ENCODE results near the gene TM9SF1. TPM values are rescaled to one million over a fixed set of nuclear protein-coding genes. Genes with fewer than 3 reads are reported as not detected.

The TM9SF1 gene
- polyA plus RNA-seq, 3 donors, result 14.6 to 56.0 (median 51.1) TPM

GRCh38 chr14:24235804-24236688 lies 40.8 kb upstream of the TM9SF1 start:
- TF ChIP-seq, protein P1, sequence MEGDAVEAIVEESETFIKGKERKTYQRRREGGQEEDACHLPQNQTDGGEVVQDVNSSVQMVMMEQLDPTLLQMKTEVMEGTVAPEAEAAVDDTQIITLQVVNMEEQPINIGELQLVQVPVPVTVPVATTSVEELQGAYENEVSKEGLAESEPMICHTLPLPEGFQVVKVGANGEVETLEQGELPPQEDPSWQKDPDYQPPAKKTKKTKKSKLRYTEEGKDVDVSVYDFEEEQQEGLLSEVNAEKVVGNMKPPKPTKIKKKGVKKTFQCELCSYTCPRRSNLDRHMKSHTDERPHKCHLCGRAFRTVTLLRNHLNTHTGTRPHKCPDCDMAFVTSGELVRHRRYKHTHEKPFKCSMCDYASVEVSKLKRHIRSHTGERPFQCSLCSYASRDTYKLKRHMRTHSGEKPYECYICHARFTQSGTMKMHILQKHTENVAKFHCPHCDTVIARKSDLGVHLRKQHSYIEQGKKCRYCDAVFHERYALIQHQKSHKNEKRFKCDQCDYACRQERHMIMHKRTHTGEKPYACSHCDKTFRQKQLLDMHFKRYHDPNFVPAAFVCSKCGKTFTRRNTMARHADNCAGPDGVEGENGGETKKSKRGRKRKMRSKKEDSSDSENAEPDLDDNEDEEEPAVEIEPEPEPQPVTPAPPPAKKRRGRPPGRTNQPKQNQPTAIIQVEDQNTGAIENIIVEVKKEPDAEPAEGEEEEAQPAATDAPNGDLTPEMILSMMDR (IDR thresholded peaks at IDR 0.05), result no peak
- H3K4me3 Mint-ChIP-seq, result no peak overlapping the region
- Histone ChIP-seq H2AFZ (ENCODE audit: insufficient read depth, low read depth, low read length, poor library complexity, severe bottlenecking) (no peak overlapping the region), H3K9ac (ENCODE audit: insufficient read depth, low read length, poor library complexity, severe bottlenecking) (no peak overlapping the region), H3K4me3 (replicated peaks in 1 of 3; ENCODE audit: low read depth in 2 of 3, low read length in 3 of 3) (no peak overlapping the region), H3K4me2 (replicated peaks; ENCODE audit: extremely low read depth, low read length, poor library complexity, severe bottlenecking) (no peak overlapping the region), H3K27ac (ENCODE audit: low read depth in 1 of 2, low read length in 2 of 2) (no peak overlapping the region), H3K9me3 (replicated peaks in 1 of 2; ENCODE audit: control insufficient read depth in 1 of 2, insufficient read depth in 1 of 2, low read length in 2 of 2) (no peaks in the 10 kb centered on the region), H3K36me3 (replicated peaks in 1 of 2; ENCODE audit: control insufficient read depth in 1 of 2, insufficient read depth in 2 of 2, low read length in 2 of 2) (peaks cover 55 to 71% of the 10 kb centered on the region in 2 donors), H4K20me1 (ENCODE audit: insufficient read depth, low read length) (peaks cover 72% of the 10 kb centered on the region), H3K79me2 (ENCODE audit: insufficient read depth, low read length) (peaks cover 76% of the 10 kb centered on the region), H3K4me1 (ENCODE audit: control insufficient read depth in 1 of 2, insufficient read depth in 2 of 2, low read length in 2 of 2) (peaks cover 48 to 65% of the 10 kb centered on the region in 2 donors), H3K27me3 (ENCODE audit: control insufficient read depth in 2 of 2, insufficient read depth in 2 of 2, low read length in 2 of 2) (no peaks in the 10 kb centered on the region)
- no peak for DNase-seq
- no peaks in the 10 kb centered on the region for H3K9me3 Mint-ChIP-seq
- intact Hi-C loops (cut with micrococcal nuclease), result loop anchor here in 1 of 2 donors (10.0 kb wide), 1 partner anchor 101 kb away; the partner anchor contains the start of genes FITM1 and PSME1
- H3K4me1 Mint-ChIP-seq, result peaks cover 69% of the 10 kb centered on the region
- WGBS (ENCODE audit: insufficient coverage), result no CpG with 5 or more reads among the region's 5 CpGs
- peak overlapping the region in 1 of 7 donors; percentile 44 for H3K27ac Mint-ChIP-seq
- no peaks in the 10 kb centered on the region for H3K27me3 Mint-ChIP-seq (ENCODE audit: low read depth in 3 of 3)
- peaks cover 64 to 67% of the 10 kb centered on the region in 2 donors for H3K36me3 Mint-ChIP-seq

- peak overlapping the region; percentile 5 for H3K4me2 ChIP-seq (replicated peaks; ENCODE audit: extremely low read depth, low read length, poor library complexity, severe bottlenecking)
These were observed 39.1 kb upstream of the TM9SF1 start for GRCh38 chr14:24234095-24235005.

More at GRCh38 chr14:24234095-24235005, 39.1 kb upstream of the TM9SF1 start:
- H2AFZ ChIP-seq (ENCODE audit: insufficient read depth, low read depth, low read length, poor library complexity, severe bottlenecking), result no peak overlapping the region
- peaks cover 55% of the 10 kb centered on the region for H4K20me1 ChIP-seq (ENCODE audit: insufficient read depth, low read length)
- 91% methylated on average over 1 of the region's 3 CpGs for WGBS (ENCODE audit: insufficient coverage)
- no peaks in the 10 kb centered on the region for H3K9me3 ChIP-seq (replicated peaks in 1 of 2; ENCODE audit: control insufficient read depth in 1 of 2, insufficient read depth in 1 of 2, low read length in 2 of 2)
- peaks cover 75% of the 10 kb centered on the region for H3K79me2 ChIP-seq (ENCODE audit: insufficient read depth, low read length)
- Mint-ChIP-seq H3K4me1 (peaks cover 57% of the 10 kb centered on the region), H3K27me3 (ENCODE audit: low read depth in 3 of 3) (no peaks in the 10 kb centered on the region), H3K36me3 (peaks cover 47 to 51% of the 10 kb centered on the region in 2 donors), H3K4me3 (no peak overlapping the region), H3K9me3 (no peaks in the 10 kb centered on the region), H3K27ac (peak overlapping the region in 2 of 7 donors; percentile 92 to 98)
- H3K4me3 ChIP-seq (replicated peaks in 1 of 3; ENCODE audit: low read depth in 2 of 3, low read length in 3 of 3), result peak overlapping the region in 1 of 3 experiments; percentile 91
- no peak overlapping the region for H3K27ac ChIP-seq (ENCODE audit: low read depth in 1 of 2, low read length in 2 of 2)
- H3K9ac ChIP-seq (ENCODE audit: insufficient read depth, low read length, poor library complexity, severe bottlenecking), result no peak overlapping the region
- no peaks in the 10 kb centered on the region for H3K27me3 ChIP-seq (ENCODE audit: control insufficient read depth in 2 of 2, insufficient read depth in 2 of 2, low read length in 2 of 2)
- no peak for DNase-seq
- intact Hi-C loops (cut with micrococcal nuclease), result loop anchor here (5.0 to 10.0 kb wide), 4 partner anchors 37 to 208 kb away; partner anchors contain the start of genes TM9SF1 (in 2 of the 2), FITM1 (in 1 of the 2), LTB4R (in 1 of the 2) and LTB4R2 (in 1 of the 2)
- peaks cover 39 to 54% of the 10 kb centered on the region in 2 donors for H3K36me3 ChIP-seq (replicated peaks in 1 of 2; ENCODE audit: control insufficient read depth in 1 of 2, insufficient read depth in 2 of 2, low read length in 2 of 2)
- TF ChIP-seq, protein P1 (IDR thresholded peaks at IDR 0.05), result no peak
- H3K4me1 ChIP-seq (ENCODE audit: control insufficient read depth in 1 of 2, insufficient read depth in 2 of 2, low read length in 2 of 2), result peaks cover 34 to 53% of the 10 kb centered on the region in 2 donors

All from CD14-positive monocyte (primary cell).